Uterus (tissue), 2 donors: Measurements from ENCODE around the gene SERAC1.

ENCODE experiments used
- CTCF ChIP-seq, 4 experiments: fragments of 200-600 bp in 2 of 4; fragments of 450-650 bp in 2 of 4; sonication (generic) in 2 of 4; IDR thresholded peaks; one replicate each; pipeline ENCODE4 v1.5.1; 2016 to 2019; ENCODE audit warnings: antibody characterized with exemption in 4 of 4, mild to moderate bottlenecking in 2 of 4, moderate library complexity in 1 of 4
- POLR2A ChIP-seq, 2 donors: fragments of 450-650 bp; IDR thresholded peaks; one replicate each; pipeline ENCODE4 v1.6.1; 2016; ENCODE audit warnings: antibody characterized with exemption in 2 of 2, mild to moderate bottlenecking in 1 of 2, moderate library complexity in 1 of 2

- TF ChIP-seq POLR2A (IDR thresholded peaks at IDR 0.05) (no peak), CTCF (IDR thresholded peaks at IDR 0.05) (no peak)
Measured at GRCh38 chr6:158185729-158186456, 17.8 kb upstream of the SERAC1 start.
